GM12865 (cell line): ENCODE data around the gene DCPS.
"Not testable (repeated sequence)": the region's sequence is repeated elsewhere in the genome, so short reads cannot be mapped to it uniquely, and the experiment has no call there.

Source experiments
- DNase-seq: peaks from one replicate; pipeline ENCODE4 v3.0.0; 2010; ENCODE audit warnings: low read depth
- H3K4me3 ChIP-seq: 2 replicates; pipeline ENCODE4 v1.5.1; 2011; ENCODE audit warnings: mild to moderate bottlenecking, low read depth, low read length, control low read depth
- CTCF ChIP-seq: IDR thresholded peaks from 2 replicates; pipeline ENCODE4 v1.5.1; 2011; ENCODE audit warnings: low read length, control low read depth, low read depth, inconsistent platforms; ENCODE audit not compliant: insufficient read depth; ENCODE audit errors: missing control alignments

DCPS gene

DNA sequence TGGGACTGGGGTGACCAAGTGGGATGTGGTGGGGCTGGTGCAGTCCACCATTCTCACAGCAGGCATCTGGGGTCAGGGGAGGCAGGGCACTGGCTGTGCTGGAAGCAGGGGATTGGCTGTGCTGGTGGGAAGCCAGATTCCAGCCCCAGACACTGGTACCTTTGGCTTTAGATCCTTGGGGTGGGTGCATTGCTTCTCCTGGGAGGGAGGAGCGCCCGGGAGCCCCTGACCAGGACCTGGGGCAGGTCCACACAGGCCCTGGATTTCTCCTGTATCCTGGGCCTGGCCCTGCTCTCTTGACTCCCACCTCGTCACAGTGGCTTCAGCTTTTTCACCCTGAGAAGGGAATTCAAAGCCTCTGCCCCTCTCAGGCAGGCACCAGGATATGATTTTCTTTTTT, 90.2 kb downstream of the DCPS start:
- no peak for DNase-seq
- no peak for TF ChIP-seq CTCF
- no peak overlapping the region for H3K4me3 ChIP-seq

DNA sequence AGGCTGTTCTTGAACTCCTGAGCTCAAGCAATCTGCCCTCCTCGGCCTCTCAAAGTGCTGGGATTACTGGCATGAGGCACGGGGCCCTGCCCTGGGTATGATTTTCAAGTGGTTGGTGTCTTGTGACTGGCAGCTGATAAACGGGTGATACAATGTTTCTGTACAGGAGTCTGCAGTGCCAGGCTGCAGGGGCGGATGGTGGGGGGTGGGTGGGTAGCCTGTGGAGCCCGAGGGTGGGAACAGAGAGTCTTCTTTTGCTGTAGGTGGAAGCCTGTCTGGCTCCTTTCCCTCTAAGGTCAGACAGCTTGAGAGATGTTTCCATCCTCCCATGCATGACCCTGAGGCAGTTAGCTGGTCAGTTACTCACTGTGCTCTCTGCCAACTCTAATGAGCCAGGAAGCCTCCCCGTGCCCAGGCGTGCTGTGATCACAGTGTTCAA, 90.8 kb downstream of the DCPS start:
- not testable (repeated sequence) for DNase-seq, H3K4me3 ChIP-seq
